Coronary artery (tissue), 2 donors: ENCODE results near the gene OTOGL.
"Not testable (repeated sequence)": the region's sequence is repeated elsewhere in the genome, so short reads cannot be mapped to it uniquely, and the experiment has no call there.

Source experiments
- DNase-seq: peaks from one replicate; pipeline ENCODE4 v3.0.0-alpha.2; 2017; ENCODE audit warnings: low spot score
- H3K27ac ChIP-seq, 2 donors: fragments of 200-600 bp; sonication (generic); one replicate each; pipeline ENCODE4 v1.5.1; 2016 to 2019
- H3K4me3 ChIP-seq: fragments of 200-600 bp; sonication (generic); 2 replicates; pipeline ENCODE4 v1.5.1; 2016; ENCODE audit warnings: mild to moderate bottlenecking, moderate library complexity
- CTCF ChIP-seq: fragments of 200-600 bp; sonication (generic); IDR thresholded peaks from one replicate; pipeline ENCODE4 v1.5.1; 2019; ENCODE audit warnings: antibody characterized with exemption

Gene OTOGL

GRCh38 chr12:80293759-80294158, 194.4 kb downstream of the OTOGL start:
- no peak for TF ChIP-seq CTCF
- Histone ChIP-seq H3K4me3 (no peak overlapping the region), H3K27ac (no peak overlapping the region)
- DNase-seq = no peak

- DNase-seq = no peak
- Histone ChIP-seq H3K4me3 (no peak overlapping the region), H3K27ac (no peak overlapping the region)
- no peak for TF ChIP-seq CTCF
Observed at GRCh38 chr12:80299219-80299618, 199.9 kb downstream of the OTOGL start.

GRCh38 chr12:80299976-80300375, 200.6 kb downstream of the OTOGL start:
- no peak overlapping the region for H3K27ac ChIP-seq
- DNase-seq = no peak
- no peak for TF ChIP-seq CTCF
- no peak overlapping the region for H3K4me3 ChIP-seq

- DNase-seq, H3K27ac ChIP-seq, H3K4me3 ChIP-seq: not testable (repeated sequence)
Observed at GRCh38 chr12:80307436-80307835, 208.1 kb downstream of the OTOGL start.

DNA sequence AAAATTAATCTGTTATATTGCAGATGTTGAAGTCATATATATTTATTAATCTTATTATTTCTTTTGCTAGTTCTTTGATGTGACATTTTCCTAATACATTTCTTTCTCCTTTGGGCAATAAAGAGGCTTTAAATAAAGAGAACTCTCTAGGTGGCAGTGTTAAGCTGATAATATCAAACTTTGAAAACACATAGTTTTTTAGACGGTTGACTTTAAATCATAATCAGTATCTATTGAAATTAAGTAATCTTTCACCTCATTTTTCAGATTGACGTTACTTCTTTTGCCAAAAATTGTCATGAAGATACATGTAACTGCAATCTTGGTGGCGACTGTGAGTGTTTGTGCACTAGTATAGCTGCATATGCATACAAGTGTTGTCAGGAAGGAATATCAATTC, 213.9 kb downstream of the OTOGL start:
- no peak for TF ChIP-seq CTCF
- no peak overlapping the region for H3K27ac ChIP-seq
- H3K4me3 ChIP-seq = no peak overlapping the region
- no peak for DNase-seq

DNA sequence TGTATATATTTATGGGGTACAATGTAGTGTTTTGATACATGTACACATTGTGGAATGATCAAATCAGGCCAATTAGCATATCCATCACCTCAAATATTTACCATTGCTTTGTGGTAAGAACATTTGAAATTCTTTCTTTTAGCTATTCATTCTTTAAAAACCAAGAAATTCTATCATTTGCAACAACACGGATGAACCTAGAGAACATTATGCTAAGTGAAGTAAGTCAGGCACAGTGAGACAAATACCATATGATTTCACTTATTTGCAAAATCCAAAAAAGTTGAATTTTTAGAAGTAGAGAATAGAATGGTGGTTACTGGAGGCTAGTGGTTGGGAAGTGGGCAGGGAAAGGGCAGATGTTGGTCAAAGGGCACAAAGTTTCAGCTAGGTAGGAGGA, 215.4 kb downstream of the OTOGL start:
- no peak for DNase-seq
- Histone ChIP-seq H3K4me3 (no peak overlapping the region), H3K27ac (no peak overlapping the region)
- no peak for TF ChIP-seq CTCF

GRCh38 chr12:80316222-80316621, 216.9 kb downstream of the OTOGL start:
- no peak for TF ChIP-seq CTCF
- no peak for DNase-seq

DNA sequence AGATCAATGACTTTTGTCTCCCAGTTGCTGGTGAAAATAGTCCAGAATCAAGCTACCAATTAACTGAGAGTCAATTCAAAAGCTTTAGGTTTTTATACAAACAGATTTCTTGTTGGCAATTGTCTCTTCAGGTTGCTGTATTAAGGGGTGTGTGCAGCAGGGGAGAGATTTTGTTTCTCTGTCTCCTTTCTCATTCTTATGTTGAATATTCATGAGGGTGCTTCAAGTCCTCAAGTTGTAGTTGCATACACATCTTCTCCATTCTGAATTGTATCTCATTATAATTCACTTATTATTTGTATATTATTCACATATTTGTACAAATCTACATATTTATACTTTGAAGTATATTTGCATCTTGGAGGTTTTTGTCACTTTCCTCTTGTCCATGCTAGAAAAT, 218.0 kb downstream of the OTOGL start:
- H3K4me3 ChIP-seq = no peak overlapping the region
- no peak for DNase-seq
- no peak overlapping the region for H3K27ac ChIP-seq
- TF ChIP-seq CTCF = no peak

More at GRCh38 chr12:80316222-80316621, 216.9 kb downstream of the OTOGL start:
- Histone ChIP-seq H3K4me3 (no peak overlapping the region), H3K27ac (no peak overlapping the region)
